Cardiac septum (tissue), 1 donor: Measurements from ENCODE around the gene CERT1. TPM values are rescaled to one million over a fixed set of nuclear protein-coding genes. Genes with fewer than 3 reads are reported as not detected.
"Not testable (repeated sequence)": the region's sequence is repeated elsewhere in the genome, so short reads cannot be mapped to it uniquely, and the experiment has no call there.

ENCODE experiments used
- DNase-seq: peaks from one replicate; pipeline ENCODE4 v3.0.0-alpha.2; 2020; ENCODE audit warnings: low spot score
- intact Hi-C: fragments of 100-400 bp; cut with DNase I; formaldehyde crosslinking; loops from one replicate; pipeline ENCODE4 v1.14.0; 2022
- total RNA-seq: library from RNA; stranded (reverse); fragmentation: NEBNext Ultra II Directional; extraction: Animal tissue kit (Norgen Biotek cat#: 25700); gene quantifications from one replicate; pipeline ENCODE4 v1.2.1, GENCODE V29; 2021
- donor health status: DM: no; HTN: no; CAD: no.

The CERT1 gene
- total RNA-seq, 1 donor from 2014 or later, result 39.5 TPM

DNA sequence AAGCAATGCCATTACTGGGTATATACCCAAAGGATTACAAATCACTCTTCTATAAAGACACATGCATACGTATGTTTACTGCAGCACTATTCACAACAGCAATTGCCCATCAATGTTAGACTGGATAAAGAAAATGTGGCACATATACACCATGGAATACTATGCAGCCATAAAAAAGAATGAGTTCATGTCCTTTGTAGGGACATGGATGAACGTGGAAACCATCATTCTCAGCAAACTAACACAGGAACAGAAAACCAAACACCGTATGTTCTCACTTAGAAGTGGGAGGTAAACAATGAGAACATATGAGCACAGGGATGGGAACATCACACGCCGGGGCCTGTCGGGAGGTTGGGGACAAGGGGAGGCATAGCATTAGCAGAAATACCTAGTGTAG, 21.6 kb downstream of the CERT1 start:
- intact Hi-C loops, result not testable (repeated sequence)

DNA sequence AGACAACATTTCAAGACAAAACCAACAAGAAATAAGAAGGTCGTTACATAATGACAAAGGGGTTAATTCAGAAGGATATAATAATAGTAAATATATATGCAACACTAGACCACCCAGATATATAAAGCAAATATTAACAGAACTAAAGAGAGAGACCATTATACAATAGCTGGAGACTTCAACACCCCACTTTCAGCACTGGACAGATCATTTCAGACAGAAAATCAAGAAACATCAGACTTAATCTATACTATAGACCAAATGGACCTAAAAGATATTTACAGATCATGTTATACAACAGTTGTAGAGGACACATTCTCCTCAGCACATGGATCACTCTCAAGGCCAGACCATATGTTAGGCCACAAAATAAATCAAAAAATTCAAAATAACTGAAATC, 26.8 kb downstream of the CERT1 start:
- intact Hi-C loops, result no loop called here
- DNase-seq, result no peak

More for the DNA sequence above, 21.6 kb downstream of the CERT1 start:
- DNase-seq, result not testable (repeated sequence)

DNA sequence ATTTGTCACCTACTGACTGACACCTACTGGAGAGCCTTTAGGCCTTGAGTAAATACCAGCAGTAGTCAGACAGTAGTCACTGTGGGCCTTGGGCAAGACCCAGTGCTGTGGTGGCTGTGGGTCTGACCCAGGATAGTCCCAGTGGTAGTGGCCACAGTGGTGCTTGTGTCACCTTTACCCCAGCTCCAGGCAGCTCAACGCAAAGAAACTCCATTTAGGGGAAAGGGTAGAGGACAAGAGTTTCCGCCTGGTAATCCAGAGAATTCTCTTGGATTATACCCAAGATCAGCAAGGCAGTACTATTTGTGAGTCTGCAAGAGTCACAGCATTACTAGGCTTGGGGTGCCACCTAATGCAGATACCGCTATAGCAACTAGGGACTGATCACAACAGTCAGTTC, 28.9 kb downstream of the CERT1 start:
- DNase-seq, result no peak
- intact Hi-C loops, result no loop called here

DNA sequence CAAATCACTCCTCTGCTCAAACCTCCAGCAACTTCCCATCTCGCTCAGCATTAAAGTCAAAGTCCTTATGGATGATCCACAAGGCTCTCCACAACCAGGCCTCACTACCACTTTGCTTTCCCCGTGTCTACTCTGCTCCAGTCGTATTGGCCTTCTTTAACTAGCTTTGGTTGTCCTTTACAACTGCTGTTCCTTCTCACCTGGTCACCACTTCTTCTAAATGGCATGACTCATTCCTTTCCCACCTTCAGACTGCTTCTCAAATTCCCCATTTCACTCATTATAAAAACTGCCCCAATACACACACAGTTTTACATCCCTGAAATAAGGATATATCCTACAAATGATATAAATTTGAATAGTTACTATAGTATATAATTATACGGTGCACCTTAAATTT, 30.4 kb downstream of the CERT1 start:
- intact Hi-C loops, result no loop called here
- DNase-seq, result no peak

DNA sequence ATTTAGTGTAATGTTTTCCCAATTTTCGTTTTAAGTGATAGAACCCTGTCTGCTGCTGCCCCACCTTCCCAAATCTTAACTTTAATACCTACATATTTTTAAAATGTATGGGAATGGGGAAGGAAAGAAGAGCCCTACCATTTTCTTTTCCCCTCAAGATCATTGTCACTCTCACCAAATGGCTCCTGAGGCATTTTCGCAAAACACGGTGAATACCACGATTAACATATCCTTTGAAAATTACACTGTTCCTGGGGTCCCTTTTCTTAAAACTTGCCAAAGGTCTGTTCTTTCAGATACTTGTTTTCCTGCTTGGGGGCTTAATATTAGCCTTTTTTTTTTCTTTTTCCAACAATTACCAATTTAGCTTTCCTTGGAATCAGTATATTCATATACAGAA, 36.1 kb downstream of the CERT1 start:
- no peak for DNase-seq
- intact Hi-C loops, result no loop called here

DNA sequence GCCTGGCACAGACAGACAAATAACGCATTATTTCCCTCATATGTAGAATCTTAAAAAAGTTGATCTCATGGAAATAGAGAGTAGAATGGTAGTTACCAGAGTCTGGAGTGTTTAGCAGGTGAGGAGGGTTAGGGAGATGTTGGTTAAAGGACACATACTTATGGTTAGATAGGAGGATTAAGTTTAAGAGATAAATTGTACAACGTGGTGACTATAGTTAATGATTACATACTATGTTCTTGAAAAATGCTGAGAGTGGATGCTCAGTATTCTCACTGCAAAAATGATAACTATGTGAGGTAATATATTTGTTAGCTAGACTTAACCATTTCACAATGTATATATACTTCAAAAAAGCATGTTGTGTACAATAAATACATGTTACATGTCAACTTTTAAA, 38.0 kb downstream of the CERT1 start:
- no peak for DNase-seq
- intact Hi-C loops, result no loop called here

DNA sequence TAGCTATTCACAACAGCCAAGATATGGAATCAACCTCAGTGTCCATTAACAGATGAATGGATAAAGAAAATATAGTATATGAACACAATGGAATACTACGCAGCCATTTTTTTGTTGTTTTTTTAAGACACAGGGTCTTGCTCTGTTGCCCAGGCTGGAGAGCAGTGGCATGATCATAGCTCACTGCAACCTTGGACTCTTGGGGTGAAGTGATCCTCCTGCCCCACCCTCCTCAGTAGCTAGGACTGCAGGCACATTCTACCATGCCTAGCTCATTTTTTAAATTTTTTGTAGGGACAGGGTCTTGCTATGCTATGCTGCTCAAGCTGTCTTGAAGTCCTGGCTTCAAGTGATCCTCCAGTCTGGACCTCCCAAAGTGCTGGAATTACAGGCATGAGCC, 38.5 kb downstream of the CERT1 start:
- no peak for DNase-seq
- intact Hi-C loops, result no loop called here

DNA sequence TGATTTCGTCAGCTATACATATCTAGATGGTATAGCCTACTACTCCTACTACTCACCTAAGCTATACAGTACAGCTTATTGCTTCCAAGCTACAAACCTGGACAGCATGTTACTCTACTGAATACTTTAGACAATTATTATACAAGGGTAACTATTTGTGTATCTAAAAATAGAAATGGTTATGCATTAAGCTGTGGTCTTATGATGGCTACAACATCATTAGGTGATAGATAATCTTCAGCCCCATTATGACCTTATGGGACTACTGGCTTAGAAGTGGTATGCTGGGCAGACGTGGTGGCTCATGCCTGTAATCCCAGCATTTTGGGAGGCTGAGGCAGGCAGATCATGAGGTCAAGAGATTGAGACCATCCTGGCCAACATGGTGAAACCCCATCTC, 40.2 kb downstream of the CERT1 start:
- intact Hi-C loops, result no loop called here
- DNase-seq, result no peak

DNA sequence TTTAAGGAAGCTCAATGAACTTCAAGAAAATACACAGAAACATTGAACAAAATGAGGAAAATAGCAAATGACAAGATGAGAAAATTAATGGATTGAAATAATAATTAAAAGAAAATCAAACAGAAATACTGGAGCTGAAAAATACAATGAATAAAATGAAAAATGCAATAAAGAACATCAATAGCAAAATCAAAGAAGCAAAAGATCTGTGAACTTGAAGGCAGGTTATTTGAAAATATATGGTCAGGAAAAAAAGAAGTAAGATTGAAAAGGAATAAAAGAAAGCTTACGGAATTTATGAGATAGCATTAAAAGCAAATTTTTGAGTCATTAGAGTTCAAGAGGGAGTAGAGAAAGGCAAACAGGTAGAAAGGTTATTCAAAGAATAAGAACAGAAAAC, 42.4 kb downstream of the CERT1 start:
- intact Hi-C loops, result no loop called here
- no peak for DNase-seq

DNA sequence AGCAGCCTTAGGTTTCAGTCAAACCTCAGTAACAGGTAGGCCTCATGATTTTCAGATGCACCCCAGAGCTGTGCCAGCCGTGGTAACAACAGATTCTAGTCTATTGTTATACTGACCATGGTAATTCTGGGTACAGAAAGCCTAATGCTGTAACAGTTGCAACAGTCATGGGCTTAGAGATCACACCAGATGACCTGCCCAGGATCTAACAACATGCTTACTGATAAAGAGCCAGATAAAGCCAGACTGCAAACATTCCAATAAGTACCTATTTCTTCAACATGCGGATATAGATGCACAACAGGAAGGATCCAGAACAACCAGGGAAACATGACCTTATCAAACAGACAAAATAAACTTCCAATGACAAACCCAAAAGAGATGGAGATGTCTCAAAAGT, 42.8 kb downstream of the CERT1 start:
- no peak for DNase-seq
- intact Hi-C loops, result no loop called here

DNA sequence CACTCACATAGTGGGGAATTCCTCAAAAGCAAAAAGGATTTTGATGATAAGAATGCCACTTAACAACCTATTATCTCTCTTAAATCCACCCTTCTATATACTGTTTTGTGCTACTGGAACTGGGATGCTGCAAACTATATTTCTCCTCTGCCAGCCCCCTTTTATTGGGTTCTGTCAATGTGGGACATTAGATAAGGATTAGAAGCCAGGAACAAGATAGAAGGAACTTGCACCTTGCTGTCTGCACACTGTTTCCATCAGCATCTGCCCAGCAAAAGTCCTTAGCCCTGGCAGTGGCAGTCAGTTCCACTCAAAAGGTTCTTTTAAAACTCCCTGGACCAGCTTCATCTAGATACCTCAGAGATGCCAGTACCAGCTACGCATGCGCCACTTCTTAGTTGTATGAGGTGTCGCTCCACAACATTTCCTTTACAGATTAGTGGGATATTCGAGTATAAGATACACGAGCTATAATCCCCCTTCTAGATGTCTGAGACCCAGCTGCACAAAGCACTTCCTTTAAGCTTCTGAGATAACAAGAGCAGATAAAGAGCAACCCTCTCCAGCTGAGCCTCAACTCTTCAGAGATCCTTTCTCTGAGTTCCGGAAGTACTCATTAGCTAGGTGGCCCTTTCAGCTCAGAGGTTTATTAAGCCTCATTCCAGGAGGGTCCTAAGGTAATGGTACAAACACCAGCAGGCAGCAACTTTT, 45.3 kb downstream of the CERT1 start:
- intact Hi-C loops, result no loop called here

DNA sequence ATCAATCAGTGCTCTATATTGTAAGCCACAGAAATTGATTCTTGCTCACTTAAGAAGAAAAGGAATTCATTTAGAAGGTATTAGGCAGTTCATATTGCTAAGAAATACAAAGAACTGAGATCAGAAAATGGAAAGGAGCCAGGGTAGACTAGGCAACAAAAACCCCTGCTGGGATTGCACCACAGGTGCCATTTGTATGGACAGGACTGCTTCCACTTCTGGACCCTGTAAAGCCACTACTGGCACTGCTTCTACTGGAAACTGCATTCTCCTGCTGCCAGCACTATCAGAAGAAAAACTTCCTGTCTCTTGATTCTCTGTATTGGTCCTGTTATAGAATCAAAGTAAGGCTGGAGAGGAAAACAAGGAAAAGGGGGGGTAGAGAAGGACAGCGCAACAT, 45.9 kb downstream of the CERT1 start:
- intact Hi-C loops, result no loop called here
- DNase-seq, result no peak

More for the DNA sequence above, 45.3 kb downstream of the CERT1 start:
- no peak for DNase-seq

DNA sequence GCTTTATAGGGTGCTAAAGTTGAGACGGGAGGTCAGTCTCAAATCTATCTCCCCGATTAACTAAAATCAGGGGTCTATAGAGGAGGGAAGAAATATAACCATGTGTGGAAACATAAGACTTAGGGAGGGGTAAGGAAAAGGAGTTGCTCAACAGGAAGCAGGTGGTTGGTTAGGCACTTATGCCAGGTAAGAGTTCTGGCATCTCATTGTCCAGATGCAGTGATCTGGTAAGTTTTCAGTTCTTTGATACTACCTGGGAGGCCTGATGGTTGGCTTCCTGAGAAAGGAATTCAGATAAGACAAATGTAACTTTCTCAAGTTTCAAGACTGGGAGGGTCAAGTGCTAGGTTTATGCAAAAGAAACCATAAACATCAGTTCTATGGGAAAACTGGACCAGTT, 47.7 kb downstream of the CERT1 start:
- intact Hi-C loops, result no loop called here
- no peak for DNase-seq

DNA sequence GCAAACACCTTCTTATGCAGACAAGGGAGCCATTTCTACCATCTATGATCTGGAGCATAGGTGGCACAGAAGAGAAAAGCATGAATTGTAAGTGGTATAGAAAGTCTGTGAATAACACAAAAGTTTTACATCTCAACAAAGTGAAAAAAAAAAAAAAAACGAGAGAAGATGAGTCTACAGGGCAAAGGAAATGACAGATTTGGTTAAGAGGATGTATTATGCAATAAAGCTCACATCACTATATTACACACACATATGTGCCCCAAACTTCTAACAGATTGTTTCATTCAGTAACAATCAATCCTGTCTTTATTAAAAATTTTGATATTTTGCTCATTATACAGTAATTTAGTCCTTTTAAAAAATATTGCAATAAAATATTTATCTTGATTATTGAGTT, 49.8 kb downstream of the CERT1 start:
- intact Hi-C loops, result no loop called here

DNA sequence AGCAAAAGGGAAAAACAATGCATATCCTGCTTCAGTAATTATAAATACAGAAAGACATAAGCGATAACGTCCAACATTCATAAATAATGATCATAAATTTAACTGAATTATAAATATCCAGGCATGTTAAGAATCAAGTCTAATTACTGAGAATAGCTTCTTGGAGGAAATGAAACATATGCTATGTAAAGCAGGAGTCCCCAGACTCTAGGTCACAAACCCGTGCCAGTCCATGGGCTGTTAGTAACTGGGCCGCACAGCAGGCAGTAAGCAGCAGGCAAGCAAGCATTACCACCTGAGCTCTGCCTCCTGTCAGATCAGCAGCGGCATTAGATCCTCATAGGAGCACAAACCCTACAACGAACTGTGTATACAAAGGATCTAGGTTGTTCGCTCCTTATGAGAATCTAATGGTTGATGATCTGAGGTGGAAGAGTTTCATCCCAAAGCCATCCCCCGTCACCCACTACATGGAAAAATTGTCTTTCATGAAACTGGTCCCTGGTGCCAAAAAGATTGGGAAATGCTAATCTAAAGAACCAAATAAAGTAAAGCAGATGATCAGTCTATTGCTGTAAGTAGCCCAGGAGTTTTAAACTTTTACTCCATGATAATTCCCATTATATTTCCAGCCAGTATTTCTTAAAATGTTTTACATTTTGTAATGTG, 50.4 kb downstream of the CERT1 start:
- intact Hi-C loops, result no loop called here

More for the DNA sequence above, 49.8 kb downstream of the CERT1 start:
- DNase-seq, result no peak

DNA sequence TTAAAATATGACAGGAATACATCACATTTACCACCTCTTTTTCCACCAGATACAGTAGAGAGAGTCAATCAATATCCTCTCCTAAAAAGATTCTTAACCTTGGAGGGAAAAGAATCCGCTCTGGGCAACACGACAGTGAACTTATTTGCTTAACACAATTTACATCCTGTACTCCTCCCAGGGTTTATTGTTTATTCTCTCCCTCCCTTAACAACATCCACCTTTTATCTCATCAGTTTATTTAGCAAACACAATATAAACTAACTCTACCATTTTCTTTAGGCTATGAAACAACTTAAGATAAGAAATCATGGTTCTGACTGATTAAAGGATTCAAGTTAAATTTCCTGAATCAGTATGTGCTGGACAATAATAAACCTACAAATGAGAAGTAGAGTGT, 50.9 kb downstream of the CERT1 start:
- no peak for DNase-seq
- intact Hi-C loops, result no loop called here

More for the DNA sequence above, 50.4 kb downstream of the CERT1 start:
- no peak for DNase-seq

DNA sequence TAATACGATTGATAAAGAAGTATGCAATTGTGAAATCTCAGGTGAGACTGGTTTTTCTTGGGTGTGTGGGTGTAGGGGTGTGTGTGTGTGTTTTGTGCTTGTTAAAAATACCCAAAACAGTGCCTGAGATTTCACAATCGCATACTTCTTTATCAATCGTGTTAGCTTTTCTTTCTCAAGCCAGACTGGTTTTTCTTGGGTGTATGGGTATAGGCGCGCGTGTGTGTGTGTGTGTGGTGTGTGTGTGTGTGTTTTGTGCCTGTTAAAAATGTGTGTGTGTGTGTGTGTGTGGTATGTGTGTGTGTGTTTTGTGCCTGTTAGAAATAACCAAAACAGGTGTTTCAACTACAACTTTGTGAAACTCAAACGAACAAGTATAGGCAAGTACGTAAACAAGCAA, 53.7 kb downstream of the CERT1 start:
- DNase-seq, result no peak
- intact Hi-C loops, result no loop called here

DNA sequence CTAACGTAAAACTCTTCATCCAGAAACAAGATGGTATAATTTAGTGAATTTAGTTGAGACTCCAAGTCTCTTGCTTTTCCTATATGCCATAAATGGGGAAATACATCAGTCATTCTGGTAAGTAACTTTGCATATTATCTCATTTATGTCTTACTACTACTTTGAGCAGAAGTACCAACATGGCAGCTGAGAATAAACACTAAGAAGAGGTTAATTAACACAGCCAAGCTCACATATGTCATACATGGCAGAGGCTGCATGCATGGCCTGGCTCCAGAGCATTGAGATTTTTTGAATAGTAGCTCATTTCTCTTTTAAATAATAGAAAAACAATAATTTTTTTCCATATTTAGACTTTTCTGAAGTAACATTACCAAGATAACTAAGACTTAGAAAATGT, 54.3 kb downstream of the CERT1 start:
- intact Hi-C loops, result no loop called here
- no peak for DNase-seq

DNA sequence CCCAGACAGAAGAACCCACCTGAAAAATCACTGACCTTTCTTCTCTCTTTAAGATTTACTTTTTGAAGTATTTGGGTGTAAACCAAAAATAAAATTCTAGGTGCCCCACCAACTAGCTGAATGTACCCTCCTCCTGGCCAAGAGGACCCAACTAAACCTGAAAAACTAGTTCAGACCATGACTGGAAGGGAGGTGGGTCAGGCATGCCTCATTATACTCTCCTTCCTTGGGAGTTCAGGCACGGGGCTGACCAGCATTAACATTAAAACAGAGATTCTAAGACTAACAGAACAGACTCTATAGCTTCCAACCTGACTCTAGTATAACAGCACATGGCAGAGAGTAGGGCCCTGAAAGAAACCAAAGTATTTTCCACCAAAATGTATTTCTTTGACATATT, 61.4 kb downstream of the CERT1 start:
- intact Hi-C loops, result no loop called here
- no peak for DNase-seq

DNA sequence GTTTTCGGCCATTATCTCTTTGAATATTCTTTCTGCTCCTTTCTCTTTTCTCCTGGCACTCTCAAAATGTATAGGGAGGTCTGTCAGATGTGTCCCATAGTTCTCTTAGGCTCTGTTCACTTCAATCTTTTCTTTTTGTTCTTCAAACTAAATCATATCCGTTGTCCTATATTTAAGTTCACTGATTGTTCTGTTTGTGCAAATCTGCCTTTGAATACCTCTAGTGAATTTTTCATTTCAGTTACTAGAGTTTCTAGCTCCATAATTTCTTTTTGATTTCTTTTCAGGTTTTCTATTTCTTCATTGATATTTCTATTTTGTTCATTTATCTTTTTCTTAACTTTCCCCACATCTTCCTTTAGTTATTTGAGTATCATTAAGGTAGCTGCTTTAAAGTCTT, 65.4 kb downstream of the CERT1 start:
- intact Hi-C loops, result no loop called here
- no peak for DNase-seq

DNA sequence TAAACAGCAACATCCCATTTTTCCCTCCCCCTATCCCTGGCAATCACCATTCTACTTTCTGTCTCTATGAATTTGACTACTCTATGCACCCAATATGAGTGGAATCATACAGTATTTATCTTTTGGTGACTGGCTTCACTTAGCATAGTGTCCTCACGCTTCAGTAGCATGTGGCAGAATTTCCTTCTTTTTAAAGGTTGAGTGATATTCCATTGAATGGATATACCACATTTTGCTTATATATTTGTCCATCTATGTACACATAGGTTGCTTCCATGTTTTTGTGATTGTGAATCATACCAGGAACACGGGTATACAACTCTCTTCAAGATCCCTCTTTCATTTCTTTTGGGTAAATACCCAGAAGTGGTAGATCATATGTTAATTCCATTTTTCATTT, 69.9 kb downstream of the CERT1 start:
- intact Hi-C loops, result no loop called here
- DNase-seq, result no peak

DNA sequence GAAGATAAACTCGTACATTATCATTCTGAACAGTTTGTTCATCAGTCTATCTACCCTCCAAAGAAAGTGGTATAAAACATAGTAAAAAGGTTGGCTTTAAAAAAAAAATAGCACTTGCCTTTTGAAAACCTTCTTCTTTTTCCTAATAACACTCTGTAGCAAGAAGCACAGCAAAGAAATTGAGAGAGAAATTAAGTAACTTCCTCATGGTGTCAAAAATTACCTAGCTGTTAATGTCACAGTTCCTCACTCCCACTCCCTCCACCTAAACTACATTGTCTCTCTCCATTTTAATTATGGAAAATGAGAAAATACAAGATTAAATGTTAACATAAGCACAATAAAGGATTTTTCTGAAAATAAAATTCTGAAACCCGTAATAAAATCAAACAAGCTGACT, 72.2 kb downstream of the CERT1 start:
- no peak for DNase-seq
- intact Hi-C loops, result no loop called here
